Activated B cell treated with CpG ODN at 0.5 μM for 24 hours (primary cell): ENCODE results near the gene HORMAD2. TPM values are rescaled to one million over a fixed set of nuclear protein-coding genes. Genes with fewer than 3 reads are reported as not detected.

Experiments
- ATAC-seq: fragments of 200-7000 bp; cut with Tn5 transposase; one replicate; pipeline ENCODE4 v1.10.0; 2021; ENCODE audit warnings: low read depth, mild to moderate bottlenecking, moderate library complexity
- CTCF ChIA-PET: fragments of 350-600 bp; sonication (Branson Sonifier 250); formaldehyde crosslinking; loops from one replicate; lab custom pipeline; 2021; ENCODE audit warnings: antibody characterized with exemption; lab: Charles Lee
- POLR2A ChIA-PET: fragments of 350-600 bp; sonication (Branson Sonifier 250); formaldehyde crosslinking; loops from one replicate; lab custom pipeline; 2021; ENCODE audit warnings: antibody characterized with exemption; lab: Charles Lee
- DNase-seq: peaks from one replicate; pipeline ENCODE4 v3.0.0; 2022
- H3K27ac Mint-ChIP-seq: one replicate; pipeline ENCODE4 v1.8.0; 2020; ENCODE audit warnings: mixed read lengths
- H3K27me3 Mint-ChIP-seq: one replicate; pipeline ENCODE4 v1.8.0; 2021; ENCODE audit warnings: mixed read lengths
- H3K36me3 Mint-ChIP-seq: one replicate; pipeline ENCODE4 v1.8.0; 2021; ENCODE audit warnings: low read depth, mixed read lengths
- H3K4me1 Mint-ChIP-seq: one replicate; pipeline ENCODE4 v1.8.0; 2021; ENCODE audit warnings: mixed read lengths
- H3K4me3 Mint-ChIP-seq: one replicate; pipeline ENCODE4 v1.8.0; 2020; ENCODE audit warnings: mild to moderate bottlenecking, mixed read lengths
- H3K9me3 Mint-ChIP-seq: one replicate; pipeline ENCODE4 v1.8.0; 2020; ENCODE audit warnings: mixed read lengths
- intact Hi-C: fragments of 100-400 bp; cut with micrococcal nuclease; formaldehyde crosslinking; loops from one replicate; pipeline ENCODE4 v1.15.1; 2024
- total RNA-seq: library from RNA; stranded (reverse); gene quantifications from 2 replicates; pipeline ENCODE4 v1.2.3, GENCODE V29; 2022
- TF ChIP-seq, protein P1 (sequence below): fragments of 200-600 bp; IDR thresholded peaks from one replicate; pipeline ENCODE4 v1.8.0; 2022; ENCODE audit warnings: antibody characterized with exemption, mild to moderate bottlenecking

The HORMAD2 gene
- total RNA-seq, 1 donor from 2014 or later: not detected

GRCh38 chr22:30208631-30209603 is 128.7 kb downstream of the HORMAD2 start:
- DNase-seq: no peak
- no peaks in the 10 kb centered on the region for H3K36me3 Mint-ChIP-seq
- no peak for ATAC-seq
- no peak overlapping the region for H3K4me3 Mint-ChIP-seq
- H3K4me1 Mint-ChIP-seq: no peaks in the 10 kb centered on the region
- POLR2A ChIA-PET: no interaction called here
- no peaks in the 10 kb centered on the region for H3K9me3 Mint-ChIP-seq
- CTCF ChIA-PET: no interaction called here
- intact Hi-C loops: no loop called here
- H3K27me3 Mint-ChIP-seq: peaks cover 12% of the 10 kb centered on the region
- TF ChIP-seq, protein P1, sequence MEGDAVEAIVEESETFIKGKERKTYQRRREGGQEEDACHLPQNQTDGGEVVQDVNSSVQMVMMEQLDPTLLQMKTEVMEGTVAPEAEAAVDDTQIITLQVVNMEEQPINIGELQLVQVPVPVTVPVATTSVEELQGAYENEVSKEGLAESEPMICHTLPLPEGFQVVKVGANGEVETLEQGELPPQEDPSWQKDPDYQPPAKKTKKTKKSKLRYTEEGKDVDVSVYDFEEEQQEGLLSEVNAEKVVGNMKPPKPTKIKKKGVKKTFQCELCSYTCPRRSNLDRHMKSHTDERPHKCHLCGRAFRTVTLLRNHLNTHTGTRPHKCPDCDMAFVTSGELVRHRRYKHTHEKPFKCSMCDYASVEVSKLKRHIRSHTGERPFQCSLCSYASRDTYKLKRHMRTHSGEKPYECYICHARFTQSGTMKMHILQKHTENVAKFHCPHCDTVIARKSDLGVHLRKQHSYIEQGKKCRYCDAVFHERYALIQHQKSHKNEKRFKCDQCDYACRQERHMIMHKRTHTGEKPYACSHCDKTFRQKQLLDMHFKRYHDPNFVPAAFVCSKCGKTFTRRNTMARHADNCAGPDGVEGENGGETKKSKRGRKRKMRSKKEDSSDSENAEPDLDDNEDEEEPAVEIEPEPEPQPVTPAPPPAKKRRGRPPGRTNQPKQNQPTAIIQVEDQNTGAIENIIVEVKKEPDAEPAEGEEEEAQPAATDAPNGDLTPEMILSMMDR: no peak
- H3K27ac Mint-ChIP-seq: no peak overlapping the region

DNA sequence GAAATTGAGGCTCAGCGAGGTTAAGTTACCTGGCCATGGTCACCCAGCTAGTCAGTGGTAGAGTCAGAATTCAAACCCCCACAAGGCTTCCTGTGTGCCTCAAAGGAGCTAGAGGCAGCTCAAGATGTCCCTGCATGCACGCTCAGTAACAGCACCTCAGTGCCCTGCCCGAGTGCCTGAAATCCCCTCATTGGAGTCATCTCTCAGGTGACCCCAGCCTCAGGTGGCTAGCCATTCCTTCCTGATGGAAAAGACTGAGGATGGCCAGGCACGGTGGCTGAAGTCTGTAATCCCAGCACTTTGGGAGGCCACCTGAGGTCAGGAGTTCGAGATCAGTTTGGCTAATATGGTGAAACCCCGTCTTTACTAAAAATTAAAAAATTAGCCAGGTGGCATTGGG is 129.4 kb downstream of the HORMAD2 start:
- Mint-ChIP-seq H3K36me3 (no peaks in the 10 kb centered on the region), H3K27ac (no peak overlapping the region), H3K4me3 (no peak overlapping the region), H3K27me3 (peaks cover 12% of the 10 kb centered on the region), H3K9me3 (no peaks in the 10 kb centered on the region), H3K4me1 (no peaks in the 10 kb centered on the region)
- ChIA-PET CTCF (no interaction called here), POLR2A (no interaction called here)
- DNase-seq: no peak
- TF ChIP-seq, protein P1: no peak
- ATAC-seq: no peak
- intact Hi-C loops: no loop called here

- ATAC-seq (no peak), DNase-seq (no peak)
- H3K4me1 Mint-ChIP-seq: no peaks in the 10 kb centered on the region
- POLR2A ChIA-PET: no interaction called here
- intact Hi-C loops: no loop called here
- no peaks in the 10 kb centered on the region for H3K36me3 Mint-ChIP-seq
- CTCF ChIA-PET: no interaction called here
- TF ChIP-seq, protein P1: no peak
- H3K4me3 Mint-ChIP-seq: no peak overlapping the region
- no peak overlapping the region for H3K27ac Mint-ChIP-seq
- H3K27me3 Mint-ChIP-seq: peaks cover 12% of the 10 kb centered on the region
- no peaks in the 10 kb centered on the region for H3K9me3 Mint-ChIP-seq
Measured at GRCh38 chr22:30210235-30210909, 130.1 kb downstream of the HORMAD2 start.

GRCh38 chr22:30211124-30211820 is 131.0 kb downstream of the HORMAD2 start:
- Mint-ChIP-seq H3K4me1 (no peaks in the 10 kb centered on the region), H3K9me3 (no peaks in the 10 kb centered on the region), H3K36me3 (no peaks in the 10 kb centered on the region), H3K27ac (no peak overlapping the region), H3K27me3 (peaks cover 12% of the 10 kb centered on the region), H3K4me3 (no peak overlapping the region)
- no peak for ATAC-seq
- no peak for DNase-seq
- ChIA-PET CTCF (no interaction called here), POLR2A (no interaction called here)
- TF ChIP-seq, protein P1: no peak
- intact Hi-C loops: no loop called here
